Spleen (tissue), 11 donors: Measurements from ENCODE around the gene DNASE1L2. TPM values are rescaled to one million over a fixed set of nuclear protein-coding genes. Genes with fewer than 3 reads are reported as not detected.
"Not testable (repeated sequence)": the region's sequence is repeated elsewhere in the genome, so short reads cannot be mapped to it uniquely, and the experiment has no call there.

Source experiments
- DNase-seq: peaks from one replicate; pipeline ENCODE4 v3.0.0-alpha.2; 2020
- H3K27ac ChIP-seq, 8 donors: fragments of 200-600 bp; sonication (generic) in 7 of 8; 1 replicate in 4 of 8; 2 replicates in 4 of 8; pipeline versions ENCODE4 v1.5.0 to v1.8.0; 2016 to 2021; ENCODE audit warnings: inconsistent platforms in 4 of 8, mild to moderate bottlenecking in 4 of 8, moderate library complexity in 1 of 8
- H3K27me3 ChIP-seq, 7 donors: fragments of 200-600 bp; sonication (generic) in 6 of 7; replicated peaks in 1 of 7; 1 replicate in 4 of 7; 2 replicates in 3 of 7; pipeline versions ENCODE4 v1.5.0 to v1.8.0; 2016 to 2021; ENCODE audit warnings: inconsistent platforms in 3 of 7, mild to moderate bottlenecking in 1 of 7
- H3K36me3 ChIP-seq, 6 donors: fragments of 200-600 bp; sonication (generic) in 5 of 6; 1 replicate in 4 of 6; 2 replicates in 2 of 6; pipeline versions ENCODE4 v1.5.0 to v1.8.0; 2016 to 2021; ENCODE audit warnings: inconsistent platforms in 2 of 6
- H3K4me1 ChIP-seq, 6 donors: fragments of 200-600 bp; sonication (generic) in 5 of 6; 1 replicate in 3 of 6; 2 replicates in 3 of 6; pipeline versions ENCODE4 v1.5.0 to v1.8.0; 2016 to 2021; ENCODE audit warnings: inconsistent platforms in 3 of 6
- H3K4me3 ChIP-seq, 8 donors: fragments of 200-600 bp; sonication (generic) in 7 of 8; 1 replicate in 4 of 8; 2 replicates in 4 of 8; pipeline versions ENCODE4 v1.5.0 to v1.8.0; 2016 to 2021; ENCODE audit warnings: inconsistent platforms in 4 of 8, mild to moderate bottlenecking in 4 of 8, moderate library complexity in 2 of 8
- H3K9me3 ChIP-seq, 8 donors: fragments of 200-600 bp; sonication (generic) in 7 of 8; 1 replicate in 4 of 8; 2 replicates in 4 of 8; pipeline versions ENCODE4 v1.5.0 to v1.8.0; 2016 to 2021; ENCODE audit warnings: inconsistent platforms in 4 of 8
- POLR2A ChIP-seq, 3 donors: fragments of 450-650 bp; IDR thresholded peaks; one replicate each; pipeline ENCODE4 v1.5.1; 2017; ENCODE audit warnings: antibody characterized with exemption in 3 of 3, mild to moderate bottlenecking in 1 of 3
- POLR2AphosphoS5 ChIP-seq, 3 donors: sonication (generic); formaldehyde crosslinking; IDR thresholded peaks; one replicate each; pipeline ENCODE4 v1.5.1; 2017; ENCODE audit warnings: antibody characterized with exemption in 3 of 3
- WGBS, 5 donors: extraction: QIAGEN DNeasy Blood & Tissue Kit in 3 of 5; methylation state at CpG; one replicate each; pipeline versions ENCODE4 v1.1.5 to v1.1.7; 2013 to 2018; 5-methylcytosine and 5-hydroxymethylcytosine counted together
- intact Hi-C: fragments of 100-400 bp; cut with DNase I; formaldehyde crosslinking; loops from one replicate; pipeline ENCODE4 v1.15.0; 2023; ENCODE audit warnings: low total_unique reads
- polyA plus RNA-seq, 3 donors: library from polyadenylated mRNA; stranded (reverse); fragments of 200-250 nt; gene quantifications; one replicate each; pipeline ENCODE4 v1.2.1, GENCODE V29; 2013
- total RNA-seq, 7 donors: library from RNA; depleted of rRNA in 3 of 7; stranded (reverse); fragments of >200 nt in 3 of 7; fragmentation: NEBNext Ultra II Directional in 4 of 7; extraction: Animal tissue kit (Norgen Biotek cat#: 25700) in 4 of 7; gene quantifications; one replicate each; pipeline versions ENCODE4 v1.1.0 to v1.2.1, GENCODE V29; 2016 to 2021
- TF ChIP-seq, protein P1 (sequence below), 11 experiments: fragments of 200-600 bp in 7 of 11; fragments of 450-650 bp in 4 of 11; sonication (generic) in 4 of 11; IDR thresholded peaks in 8 of 11; conservative IDR thresholded peaks in 3 of 11; 1 replicate in 7 of 11; 2 replicates in 4 of 11; pipeline versions ENCODE4 v1.4.0 to v1.8.0; 2016 to 2021; ENCODE audit warnings: antibody characterized with exemption in 11 of 11, inconsistent platforms in 4 of 11, mild to moderate bottlenecking in 1 of 11
- donor health status: healthy with polysubstance abuse.
- donor health status: DM: no; HTN: no; CAD: no; lungs with moderate emphysema.
- donor health status: DM: no; HTN: no; CAD: no.
- donor health status: Bipolar disorder and iron deficiency.
- donor health status: healthy.
- donor health status: DM: no; HTN: no; CAD: no.
- donor health status: DM: yes; HTN: yes; CAD: no.

DNASE1L2 gene
- total and polyA plus RNA-seq, 10 donors = 0.59 to 2.2 (median 1.2) TPM

DNA sequence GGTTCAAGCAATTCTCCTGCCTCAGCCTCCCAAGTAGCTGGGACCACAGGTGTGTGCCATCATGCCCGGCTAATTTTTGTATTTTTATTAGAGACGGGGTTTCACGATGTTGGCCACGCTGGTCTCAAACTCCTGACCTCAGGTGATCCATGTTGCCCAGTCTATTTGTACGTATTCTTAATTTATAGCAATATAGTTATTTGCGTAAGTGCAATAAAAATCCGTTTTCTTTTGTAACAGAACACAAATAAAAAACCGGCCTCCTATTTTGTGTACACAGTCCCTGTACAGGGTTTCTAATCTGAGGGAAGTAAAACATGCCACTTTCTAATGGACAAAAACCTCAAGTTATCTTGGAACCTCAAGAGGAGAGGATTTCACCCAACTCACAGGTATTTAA is 24.0 kb downstream of the DNASE1L2 start:
- no peaks in the 10 kb centered on the region for H3K9me3 ChIP-seq
- H3K4me1 ChIP-seq = peaks cover 6 to 22% (median 9%) of the 10 kb centered on the region in 6 donors
- no peak for TF ChIP-seq POLR2AphosphoS5 (IDR thresholded peaks at IDR 0.05)
- DNase-seq = no peak
- no peaks in the 10 kb centered on the region for H3K27me3 ChIP-seq
- WGBS, 5 donors = 95 to 98% (median 97%) methylated on average over 8 of the region's 8 CpGs
- H3K4me3 ChIP-seq = no peak overlapping the region
- peaks cover 3 to 100% (median 95%) of the 10 kb centered on the region in 6 donors for H3K36me3 ChIP-seq
- intact Hi-C loops = no loop called here
- no peak overlapping the region for H3K27ac ChIP-seq

- H3K4me3 ChIP-seq, H3K9me3 ChIP-seq, DNase-seq, H3K27me3 ChIP-seq, H3K27ac ChIP-seq, intact Hi-C loops: not testable (repeated sequence)
- Histone ChIP-seq H3K4me1 (peaks cover 19 to 44% (median 28%) of the 10 kb centered on the region in 6 donors), H3K36me3 (peaks cover 0 to 80% (median 68%) of the 10 kb centered on the region in 6 donors)
- WGBS, 5 donors = 84 to 95% (median 90%) methylated on average over 8 to 14 of the region's 14 CpGs
These were observed 26.8 kb downstream of the DNASE1L2 start for GRCh38 chr16:2263026-2263425.

GRCh38 chr16:2266887-2267286 is 30.6 kb downstream of the DNASE1L2 start:
- peaks cover 33 to 78% (median 45%) of the 10 kb centered on the region in 6 donors for H3K4me1 ChIP-seq
- WGBS, 5 donors = 4 to 21% (median 17%) methylated on average over 6 to 12 of the region's 12 CpGs
- intact Hi-C loops, DNase-seq, H3K9me3 ChIP-seq, H3K27me3 ChIP-seq: not testable (repeated sequence)
- H3K4me3 ChIP-seq = peak overlapping the region; percentile 68 to 99 (median 94)
- H3K36me3 ChIP-seq = peaks cover 0 to 42% (median 29%) of the 10 kb centered on the region in 6 donors
- peak overlapping the region in 5 of 8 donors; percentile 96 to 100 (median 98) for H3K27ac ChIP-seq

- intact Hi-C loops, H3K9me3 ChIP-seq, DNase-seq, H3K27me3 ChIP-seq: not testable (repeated sequence)
- 0 to 2% (median 1%) methylated on average over 6 to 54 of the region's 54 CpGs for WGBS, 5 donors
- Histone ChIP-seq H3K4me1 (peaks cover 33 to 83% (median 45%) of the 10 kb centered on the region in 6 donors), H3K4me3 (peak overlapping the region; percentile 68 to 99 (median 94)), H3K36me3 (peaks cover 0 to 36% (median 23%) of the 10 kb centered on the region in 6 donors), H3K27ac (peak overlapping the region; percentile 96 to 100 (median 98))
These were observed 31.3 kb downstream of the DNASE1L2 start for GRCh38 chr16:2267505-2267912.

- peak; percentile 98 for DNase-seq
- Histone ChIP-seq H3K4me1 (peaks cover 33 to 85% (median 45%) of the 10 kb centered on the region in 6 donors), H3K36me3 (peaks cover 0 to 30% (median 17%) of the 10 kb centered on the region in 6 donors), H3K27ac (peak within 1 kb of the TSS; percentile 96 to 100 (median 98)), H3K4me3 (peak within 1 kb of the TSS; percentile 68 to 99 (median 94)), H3K27me3 (no peaks in the 10 kb centered on the region), H3K9me3 (no peaks in the 10 kb centered on the region)
- intact Hi-C loops = no loop called here
- TF ChIP-seq POLR2A (IDR thresholded peaks at IDR 0.05) (peak; percentile 92 to 94 (median 94)), POLR2AphosphoS5 (IDR thresholded peaks at IDR 0.05) (peak; percentile 99 to 100 (median 99))
- TF ChIP-seq, protein P1, sequence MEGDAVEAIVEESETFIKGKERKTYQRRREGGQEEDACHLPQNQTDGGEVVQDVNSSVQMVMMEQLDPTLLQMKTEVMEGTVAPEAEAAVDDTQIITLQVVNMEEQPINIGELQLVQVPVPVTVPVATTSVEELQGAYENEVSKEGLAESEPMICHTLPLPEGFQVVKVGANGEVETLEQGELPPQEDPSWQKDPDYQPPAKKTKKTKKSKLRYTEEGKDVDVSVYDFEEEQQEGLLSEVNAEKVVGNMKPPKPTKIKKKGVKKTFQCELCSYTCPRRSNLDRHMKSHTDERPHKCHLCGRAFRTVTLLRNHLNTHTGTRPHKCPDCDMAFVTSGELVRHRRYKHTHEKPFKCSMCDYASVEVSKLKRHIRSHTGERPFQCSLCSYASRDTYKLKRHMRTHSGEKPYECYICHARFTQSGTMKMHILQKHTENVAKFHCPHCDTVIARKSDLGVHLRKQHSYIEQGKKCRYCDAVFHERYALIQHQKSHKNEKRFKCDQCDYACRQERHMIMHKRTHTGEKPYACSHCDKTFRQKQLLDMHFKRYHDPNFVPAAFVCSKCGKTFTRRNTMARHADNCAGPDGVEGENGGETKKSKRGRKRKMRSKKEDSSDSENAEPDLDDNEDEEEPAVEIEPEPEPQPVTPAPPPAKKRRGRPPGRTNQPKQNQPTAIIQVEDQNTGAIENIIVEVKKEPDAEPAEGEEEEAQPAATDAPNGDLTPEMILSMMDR (IDR thresholded peaks at IDR 0.05 in 8 of 11, conservative IDR thresholded peaks at IDR 0.05 in 3 of 11) = peak in 1 of 11 experiments; percentile 18
- WGBS, 5 donors = 0 to 2% (median 1%) methylated on average over 31 to 88 of the region's 88 CpGs
These were observed 31.8 kb downstream of the DNASE1L2 start, which contains the start of gene RNPS1 for GRCh38 chr16:2267913-2268666. RNPS1 (minus strand) TSS chr16:2268126; CDS start chr16:2264643, 3,483 bp downstream.

GRCh38 chr16:2270070-2270462 is 33.8 kb downstream of the DNASE1L2 start:
- Histone ChIP-seq H3K4me3 (peak overlapping the region in 1 of 8 donors; percentile 99), H3K27ac (no peak overlapping the region), H3K27me3 (no peaks in the 10 kb centered on the region), H3K4me1 (peaks cover 28 to 65% (median 38%) of the 10 kb centered on the region in 6 donors), H3K36me3 (peaks cover 0 to 10% (median under 1%) of the 10 kb centered on the region in 6 donors), H3K9me3 (no peaks in the 10 kb centered on the region)
- TF ChIP-seq POLR2A (IDR thresholded peaks at IDR 0.05) (no peak), POLR2AphosphoS5 (IDR thresholded peaks at IDR 0.05) (no peak)
- TF ChIP-seq, protein P1 (IDR thresholded peaks at IDR 0.05 in 8 of 11, conservative IDR thresholded peaks at IDR 0.05 in 3 of 11) = no peak
- 86 to 91% (median 87%) methylated on average over 7 to 9 of the region's 9 CpGs for WGBS, 5 donors
- no peak for DNase-seq
- intact Hi-C loops = no loop called here
